B cell (primary cell): Measurements from ENCODE around the gene GINS2. TPM values are rescaled to one million over a fixed set of nuclear protein-coding genes. Genes with fewer than 3 reads are reported as not detected.

Source experiments
- ATAC-seq: fragments of 200-7000 bp; cut with Tn5 transposase; one replicate; pipeline ENCODE4 v1.10.0; 2021; ENCODE audit warnings: low read depth, mild to moderate bottlenecking, moderate number of reproducible peaks, moderate library complexity
- CTCF ChIA-PET: fragments of 350-600 bp; sonication (Branson Sonifier 250); formaldehyde crosslinking; loops from one replicate; lab custom pipeline; 2021; ENCODE audit warnings: antibody characterized with exemption, inconsistent platforms; lab: Charles Lee
- POLR2A ChIA-PET: fragments of 350-600 bp; sonication (Branson Sonifier 250); formaldehyde crosslinking; loops from one replicate; lab custom pipeline; 2021; ENCODE audit warnings: antibody characterized with exemption; lab: Charles Lee
- DNase-seq: peaks from one replicate; pipeline ENCODE4 v3.0.0; 2013
- H2AFZ ChIP-seq: 2 replicates; pipeline ENCODE4 v1.6.1; 2012; ENCODE audit warnings: mild to moderate bottlenecking, low read depth, low read length; ENCODE audit not compliant: insufficient read depth, poor library complexity, severe bottlenecking
- H3K27ac ChIP-seq, 2 donors: 1 replicate in 1 of 2; 2 replicates in 1 of 2; pipeline ENCODE4 v1.5.1; 2012 to 2013; ENCODE audit warnings: low read length in 2 of 2, mild to moderate bottlenecking in 2 of 2, moderate library complexity in 1 of 2
- H3K27me3 ChIP-seq, 4 experiments: fragments of 200-600 bp in 1 of 4; sonication (generic) in 1 of 4; replicated peaks in 1 of 4; 1 replicate in 2 of 4; 2 replicates in 2 of 4; pipeline versions ENCODE4 v1.6.1 to v1.7.0; 2013 to 2016; ENCODE audit warnings: low read length in 3 of 4, mild to moderate bottlenecking in 2 of 4, mixed read lengths in 1 of 4, moderate library complexity in 1 of 4; ENCODE audit not compliant: insufficient read depth in 4 of 4, control insufficient read depth in 3 of 4; ENCODE audit errors: control extremely low read depth in 1 of 4
- H3K36me3 ChIP-seq, 2 experiments: replicated peaks in 1 of 2; 1 replicate in 1 of 2; 2 replicates in 1 of 2; pipeline versions ENCODE4 v1.6.1 to v1.7.1; 2013; ENCODE audit warnings: low read length in 1 of 2; ENCODE audit not compliant: insufficient read depth in 2 of 2, control insufficient read depth in 1 of 2; ENCODE audit errors: control extremely low read depth in 1 of 2, extremely low read depth in 1 of 2
- H3K4me1 ChIP-seq, 2 donors: fragments of 200-600 bp in 1 of 2; sonication (generic) in 1 of 2; 1 replicate in 1 of 2; 2 replicates in 1 of 2; pipeline versions ENCODE4 v1.5.1 to v1.6.1; 2013 to 2017; ENCODE audit warnings: low read length in 2 of 2; ENCODE audit not compliant: control insufficient read depth in 2 of 2, insufficient read depth in 2 of 2
- H3K4me2 ChIP-seq: replicated peaks from 2 replicates; pipeline ENCODE3; 2012; ENCODE audit warnings: mild to moderate bottlenecking, low read depth, low read length; ENCODE audit not compliant: poor library complexity, severe bottlenecking
- H3K4me3 ChIP-seq, 5 experiments: fragments of 200-600 bp in 1 of 5; sonication (generic) in 1 of 5; 1 replicate in 3 of 5; 2 replicates in 2 of 5; pipeline versions ENCODE4 v1.5.1 to v1.7.0; 2011 to 2016; ENCODE audit warnings: low read length in 4 of 5, mild to moderate bottlenecking in 4 of 5, low read depth in 2 of 5, control low read depth in 1 of 5, moderate library complexity in 1 of 5; ENCODE audit not compliant: insufficient read depth in 1 of 5; ENCODE audit errors: control extremely low read depth in 1 of 5, extremely low read depth in 1 of 5
- H3K79me2 ChIP-seq: fragments of 200-600 bp; sonication (generic); one replicate; pipeline ENCODE4 v1.6.0; 2016; ENCODE audit warnings: low read length; ENCODE audit not compliant: control insufficient read depth, insufficient read depth
- H3K9ac ChIP-seq: fragments of 200-600 bp; sonication (generic); 2 replicates; pipeline ENCODE4 v1.6.1; 2017; ENCODE audit warnings: mild to moderate bottlenecking, low read length, moderate library complexity
- H3K9me3 ChIP-seq, 3 donors: one replicate each; pipeline versions ENCODE4 v1.6.1 to v1.7.1; 2013; ENCODE audit warnings: low read length in 2 of 3; ENCODE audit not compliant: control insufficient read depth in 2 of 3, insufficient read depth in 1 of 3; ENCODE audit errors: control extremely low read depth in 1 of 3
- H4K20me1 ChIP-seq: 2 replicates; pipeline ENCODE4 v1.6.0; 2012; ENCODE audit warnings: mild to moderate bottlenecking, low read length; ENCODE audit not compliant: insufficient read depth, control insufficient read depth, poor library complexity, severe bottlenecking
- H3K27ac Mint-ChIP-seq: one replicate; pipeline ENCODE4 v1.8.0; 2021; ENCODE audit warnings: mixed read lengths
- H3K27me3 Mint-ChIP-seq: one replicate; pipeline ENCODE4 v1.8.0; 2021; ENCODE audit warnings: mixed read lengths
- H3K4me1 Mint-ChIP-seq: one replicate; pipeline ENCODE4 v1.8.0; 2021; ENCODE audit warnings: mixed read lengths
- H3K4me3 Mint-ChIP-seq: one replicate; pipeline ENCODE4 v1.8.0; 2021; ENCODE audit warnings: mixed read lengths
- H3K9me3 Mint-ChIP-seq: one replicate; pipeline ENCODE4 v1.8.0; 2022; ENCODE audit warnings: mixed read lengths; ENCODE audit not compliant: insufficient read depth
- CTCF ChIP-seq: fragments of 200-600 bp; IDR thresholded peaks from one replicate; pipeline ENCODE4 v1.8.0; 2022; ENCODE audit warnings: antibody characterized with exemption, mild to moderate bottlenecking
- EZH2 ChIP-seq: IDR thresholded peaks from 2 replicates; pipeline ENCODE4 v1.6.1; 2012; ENCODE audit warnings: borderline replicate concordance, low read depth, mild to moderate bottlenecking, moderate library complexity, low read length; ENCODE audit not compliant: insufficient read depth, poor library complexity, severe bottlenecking
- WGBS: methylation state at CpG from one replicate; pipeline ENCODE4 v1.1.5; 2013; ENCODE audit warnings: missing lambda C conversion rate; ENCODE audit not compliant: insufficient coverage; 5-methylcytosine and 5-hydroxymethylcytosine counted together
- intact Hi-C: fragments of 100-400 bp; cut with micrococcal nuclease; formaldehyde crosslinking; loops from one replicate; pipeline ENCODE4 v1.10.0; 2022
- polyA plus RNA-seq: library from polyadenylated mRNA; depleted of rRNA; stranded (reverse); fragments of >200 nt; gene quantifications from 2 replicates; pipeline ENCODE4 v1.2.3, GENCODE V29; 2012
- total RNA-seq, 2 donors: library from RNA; stranded (reverse); fragments of 120-200 nt in 1 of 2; gene quantifications; 1 replicate in 1 of 2; 2 replicates in 1 of 2; pipeline versions ENCODE4 v1.2.3 to v1.2.4, GENCODE V29; 2013 to 2022

The GINS2 gene
- total and polyA plus RNA-seq, 2 donors (not counting 1 experiment from before 2014, with no cell fraction given): 0.52 to 4.2 TPM

DNA sequence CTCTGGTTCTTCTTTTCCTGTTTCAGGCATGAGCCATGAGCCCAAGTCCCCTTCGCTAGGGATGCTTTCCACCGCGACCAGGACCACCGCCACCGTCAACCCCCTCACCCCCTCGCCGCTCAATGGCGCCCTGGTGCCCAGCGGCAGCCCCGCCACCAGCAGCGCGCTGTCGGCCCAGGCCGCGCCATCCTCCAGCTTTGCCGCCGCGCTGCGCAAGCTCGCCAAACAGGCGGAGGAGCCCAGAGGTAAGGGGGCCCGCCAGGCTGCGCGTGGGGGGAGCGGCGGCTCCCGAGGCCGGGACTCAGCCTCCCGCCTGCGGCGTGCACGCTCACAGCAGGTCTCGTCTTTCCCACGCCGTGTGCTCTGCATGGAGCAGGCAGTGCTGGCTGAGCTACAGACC, 54.9 kb downstream of the GINS2 start:
- Histone ChIP-seq H3K27ac (no peak overlapping the region), H4K20me1 (peaks cover 100% of the 10 kb centered on the region), H2AFZ (no peak overlapping the region), H3K27me3 (no peaks in the 10 kb centered on the region), H3K4me2 (no peak overlapping the region), H3K4me1 (no peaks in the 10 kb centered on the region), H3K36me3 (peaks cover 0 to 26% of the 10 kb centered on the region in 2 experiments), H3K9me3 (peaks cover 0 to 21% (median 12%) of the 10 kb centered on the region in 3 donors), H3K4me3 (no peak overlapping the region), H3K79me2 (peaks cover 100% of the 10 kb centered on the region), H3K9ac (no peak overlapping the region)
- TF ChIP-seq EZH2 (no peak), CTCF (no peak)
- Mint-ChIP-seq H3K4me3 (no peak overlapping the region), H3K27ac (no peak overlapping the region), H3K4me1 (peaks cover 5% of the 10 kb centered on the region), H3K9me3 (peaks cover 6% of the 10 kb centered on the region), H3K27me3 (no peaks in the 10 kb centered on the region)
- ChIA-PET CTCF (interaction anchor here (0.9 kb wide), 1 partner anchor 17 kb away, joined by 3 read pairs; no protein-coding TSS in a partner anchor), POLR2A (no interaction called here)
- DNase-seq (no peak), ATAC-seq (no peak)
- 98% methylated on average over 35 of the region's 35 CpGs for WGBS
- intact Hi-C loops: no loop called here

GRCh38 chr16:85633438-85633743, 55.4 kb downstream of the GINS2 start:
- intact Hi-C loops: no loop called here
- Mint-ChIP-seq H3K27me3 (no peaks in the 10 kb centered on the region), H3K4me3 (no peak overlapping the region), H3K9me3 (peaks cover 6% of the 10 kb centered on the region), H3K27ac (no peak overlapping the region), H3K4me1 (peaks cover 9% of the 10 kb centered on the region)
- no peak overlapping the region for H2AFZ ChIP-seq
- H3K4me3 ChIP-seq: no peak overlapping the region
- H3K79me2 ChIP-seq: peaks cover 100% of the 10 kb centered on the region
- H4K20me1 ChIP-seq: peaks cover 100% of the 10 kb centered on the region
- ATAC-seq: no peak
- peaks cover 0 to 27% of the 10 kb centered on the region in 2 experiments for H3K36me3 ChIP-seq
- no peak overlapping the region for H3K27ac ChIP-seq
- no peak overlapping the region for H3K9ac ChIP-seq
- DNase-seq: no peak
- 97% methylated on average over 15 of the region's 15 CpGs for WGBS
- POLR2A ChIA-PET: no interaction called here
- H3K4me1 ChIP-seq: no peaks in the 10 kb centered on the region
- peaks cover 0 to 26% (median 12%) of the 10 kb centered on the region in 3 donors for H3K9me3 ChIP-seq
- CTCF ChIA-PET: no interaction called here
- no peak for TF ChIP-seq CTCF
- TF ChIP-seq EZH2: no peak
- no peaks in the 10 kb centered on the region for H3K27me3 ChIP-seq
- H3K4me2 ChIP-seq: no peak overlapping the region
